Ureter (tissue), 1 donor: ENCODE measurements around the gene TCEANC. TPM values are rescaled to one million over a fixed set of nuclear protein-coding genes. Genes with fewer than 3 reads are reported as not detected.
"Not testable (repeated sequence)": the region's sequence is repeated elsewhere in the genome, so short reads cannot be mapped to it uniquely, and the experiment has no call there.

ENCODE experiments used
- DNase-seq: peaks from one replicate; pipeline ENCODE4 v3.0.0-alpha.2; 2020; ENCODE audit warnings: low spot score
- total RNA-seq: library from RNA; stranded (reverse); gene quantifications from one replicate; pipeline ENCODE4 v1.2.4, GENCODE V29; 2023
- donor health status: DM: yes; HTN: yes; CAD: no.

Gene TCEANC, protein sequence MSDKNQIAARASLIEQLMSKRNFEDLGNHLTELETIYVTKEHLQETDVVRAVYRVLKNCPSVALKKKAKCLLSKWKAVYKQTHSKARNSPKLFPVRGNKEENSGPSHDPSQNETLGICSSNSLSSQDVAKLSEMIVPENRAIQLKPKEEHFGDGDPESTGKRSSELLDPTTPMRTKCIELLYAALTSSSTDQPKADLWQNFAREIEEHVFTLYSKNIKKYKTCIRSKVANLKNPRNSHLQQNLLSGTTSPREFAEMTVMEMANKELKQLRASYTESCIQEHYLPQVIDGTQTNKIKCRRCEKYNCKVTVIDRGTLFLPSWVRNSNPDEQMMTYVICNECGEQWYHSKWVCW
- total RNA-seq = 3.4 TPM

DNA sequence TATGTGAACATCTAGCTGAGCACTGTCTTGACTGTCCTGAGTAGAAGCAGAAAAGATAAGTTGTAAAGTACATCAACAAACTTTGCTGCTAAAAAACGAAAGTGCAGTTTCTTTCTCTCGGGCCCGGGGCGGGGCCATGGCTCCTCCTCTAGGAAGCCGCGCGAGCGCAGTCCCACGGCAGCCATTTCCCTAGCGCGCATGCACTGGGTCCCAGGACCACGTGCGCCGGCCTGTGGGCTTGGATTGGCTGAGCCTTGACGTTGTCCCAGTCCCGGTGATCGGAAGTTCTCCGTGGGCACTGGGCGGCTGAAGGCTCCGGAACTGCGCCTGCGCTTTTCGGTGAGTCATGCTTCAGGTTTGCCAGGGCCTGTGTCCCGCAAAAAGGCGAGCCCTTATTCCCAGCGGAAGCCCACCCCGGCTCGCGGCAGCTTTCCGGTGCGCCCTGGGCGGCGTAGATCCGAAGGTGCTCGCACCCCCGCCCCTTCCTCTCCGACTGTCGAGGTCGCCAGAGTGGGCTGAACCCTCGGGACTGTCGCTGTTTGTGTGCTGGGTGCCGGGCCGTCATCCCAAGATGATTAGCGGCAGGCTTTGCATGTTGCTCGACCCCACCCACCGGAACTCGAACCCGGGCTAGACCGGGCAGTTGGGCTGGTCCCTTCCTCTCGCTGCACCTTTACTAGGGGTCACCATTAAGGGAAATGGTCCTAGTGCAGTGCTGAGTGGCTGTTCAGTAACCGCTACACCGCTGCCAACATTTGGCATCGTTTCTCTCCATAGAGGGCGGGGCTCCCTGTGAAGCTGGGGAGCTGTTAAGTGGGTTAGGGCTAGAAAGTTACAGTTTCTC is at the start of gene TCEANC:
Gene TCEANC (plus strand): TSS at position 292 of the 844 bp plus-strand sequence. CDS start 9,368 bp downstream, outside the sequence.
- DNase-seq = peak; percentile 97

DNA sequence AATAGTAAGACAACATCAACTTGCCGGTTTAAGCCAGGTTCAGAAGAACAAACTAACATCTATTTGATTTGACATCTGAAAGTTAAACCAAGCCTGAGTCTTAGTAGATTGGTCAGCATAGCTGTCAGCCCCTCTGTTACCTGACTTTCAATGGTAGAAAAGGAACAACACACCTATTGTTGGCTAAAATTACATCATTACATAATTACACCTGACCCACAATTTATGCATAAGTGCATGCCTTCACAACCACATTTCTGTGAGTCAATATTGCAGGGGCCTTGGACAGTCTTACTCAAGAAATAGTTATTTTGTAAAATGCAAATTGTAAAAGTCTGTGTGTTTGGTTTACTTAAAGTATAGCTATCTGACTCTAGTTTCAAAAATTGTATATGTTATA is 47.3 kb upstream of the TCEANC start:
- DNase-seq = no peak

DNA sequence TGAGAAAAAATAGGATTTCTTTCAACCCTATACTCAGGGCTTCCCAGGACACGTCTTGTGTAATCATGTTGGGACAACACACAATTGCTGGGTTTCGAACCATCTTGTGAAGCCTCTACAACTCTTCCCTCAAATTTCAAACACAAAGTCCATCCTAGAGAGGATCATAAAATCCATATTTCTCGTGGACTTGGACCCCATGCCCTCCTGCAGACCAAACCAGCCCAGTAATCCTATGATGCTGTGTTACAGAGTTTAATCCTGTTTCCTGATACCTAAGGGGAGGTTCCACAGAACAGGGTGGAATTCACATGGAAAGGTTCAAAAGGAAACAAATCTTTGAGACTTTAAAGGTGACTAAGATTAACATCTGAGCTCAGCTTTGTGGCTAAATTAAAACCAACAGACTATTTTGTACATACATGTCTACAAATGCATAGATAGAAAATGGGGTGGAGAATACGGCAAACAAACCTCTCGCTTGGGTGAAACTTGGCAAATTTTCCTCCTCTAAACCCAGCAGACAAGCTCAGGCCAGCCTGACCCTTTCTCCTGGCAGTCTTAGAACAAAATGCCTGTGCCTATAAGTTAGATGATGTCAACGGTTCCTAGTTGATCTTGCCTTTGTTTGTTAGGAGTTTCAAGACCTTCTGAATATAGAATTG is 45.5 kb upstream of the TCEANC start:
- no peak for DNase-seq

- no peak for DNase-seq
These were observed 45.0 kb upstream of the TCEANC start for GRCh38 chrX:13607996-13608365.

DNA sequence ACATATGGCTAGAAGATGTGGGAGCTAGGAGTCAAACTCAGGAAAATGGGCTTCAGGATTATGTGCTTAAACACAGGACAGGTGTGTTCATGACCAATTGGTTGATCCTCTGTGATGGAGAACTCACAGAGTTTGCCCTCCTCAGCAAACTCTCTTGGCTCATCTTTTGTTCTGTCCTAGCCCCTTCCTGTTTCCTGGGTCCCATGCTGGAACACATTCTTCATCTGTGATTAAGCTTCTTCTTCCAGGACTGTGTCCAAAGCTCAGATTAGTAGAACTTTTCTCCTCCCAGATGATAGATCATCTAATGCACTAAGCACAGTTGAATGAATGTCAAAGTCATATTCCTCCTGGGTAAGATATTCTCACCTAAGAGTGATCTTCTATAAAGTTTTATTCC is 38.8 kb upstream of the TCEANC start:
- no peak for DNase-seq

GRCh38 chrX:13620207-13620606 is 32.7 kb upstream of the TCEANC start:
- no peak for DNase-seq

DNA sequence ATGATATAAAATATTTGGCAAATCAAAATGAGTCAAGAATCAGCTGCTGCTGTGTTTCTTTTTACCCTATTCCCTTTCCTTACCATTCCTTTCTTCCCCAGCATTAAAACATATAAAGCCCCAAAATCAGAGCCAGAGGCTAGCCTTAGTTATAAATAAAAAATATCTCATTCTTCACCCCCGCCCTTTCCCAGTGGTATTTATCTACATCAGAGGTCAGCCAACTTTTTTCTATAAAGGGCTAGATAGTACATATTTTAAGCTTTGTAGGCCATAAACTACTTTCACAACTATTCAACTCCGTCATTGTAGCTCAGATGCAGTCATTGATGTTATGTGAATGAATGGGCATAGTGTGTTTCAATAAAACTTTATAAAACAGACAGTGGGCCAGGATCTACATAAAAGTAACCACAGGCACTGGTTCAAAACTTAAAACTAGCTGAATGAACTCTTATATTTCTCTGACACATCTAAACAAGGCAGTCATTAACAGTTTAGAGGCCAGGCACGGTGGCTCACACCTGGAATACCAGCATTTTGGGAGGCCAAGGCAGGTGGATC is 30.5 kb upstream of the TCEANC start:
- DNase-seq = no peak

DNA sequence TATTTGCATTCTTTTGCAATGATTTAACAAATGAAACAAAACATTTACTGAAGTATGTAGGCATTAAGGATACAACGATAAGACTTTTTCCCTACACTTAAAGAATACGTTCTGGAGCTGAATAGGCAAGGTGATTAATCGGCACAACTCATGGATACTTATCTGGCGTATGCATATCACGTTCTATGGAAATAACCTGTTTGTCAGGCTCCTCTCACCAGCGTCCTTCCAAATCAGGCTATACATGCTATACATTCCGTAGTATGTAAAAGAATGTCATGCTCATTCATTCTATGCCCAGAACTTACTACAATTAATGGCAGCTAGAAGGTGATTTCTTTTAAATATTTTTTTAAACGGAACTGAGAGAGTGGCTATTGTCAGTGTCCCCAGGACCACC is 25.6 kb upstream of the TCEANC start:
- DNase-seq = no peak

DNA sequence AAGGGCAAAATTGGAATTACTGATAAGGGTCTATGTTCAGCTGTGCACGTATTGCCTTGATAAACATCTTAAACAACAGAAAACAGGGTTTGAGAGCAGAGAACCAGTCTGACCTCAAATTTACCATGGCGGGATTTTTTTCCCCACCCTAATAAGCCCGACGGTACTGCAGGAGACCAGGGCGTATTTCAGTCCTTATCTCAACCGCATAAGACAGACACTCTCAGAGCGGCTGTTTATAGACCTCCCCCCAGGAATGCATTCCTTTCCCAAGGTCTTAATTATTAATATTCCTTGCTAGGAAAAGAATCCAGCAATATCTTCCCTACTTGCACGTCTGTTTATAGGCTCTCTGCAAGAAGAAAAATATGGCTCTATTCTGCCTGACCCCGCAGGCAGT is 15.7 kb upstream of the TCEANC start:
- DNase-seq = not testable (repeated sequence)

DNA sequence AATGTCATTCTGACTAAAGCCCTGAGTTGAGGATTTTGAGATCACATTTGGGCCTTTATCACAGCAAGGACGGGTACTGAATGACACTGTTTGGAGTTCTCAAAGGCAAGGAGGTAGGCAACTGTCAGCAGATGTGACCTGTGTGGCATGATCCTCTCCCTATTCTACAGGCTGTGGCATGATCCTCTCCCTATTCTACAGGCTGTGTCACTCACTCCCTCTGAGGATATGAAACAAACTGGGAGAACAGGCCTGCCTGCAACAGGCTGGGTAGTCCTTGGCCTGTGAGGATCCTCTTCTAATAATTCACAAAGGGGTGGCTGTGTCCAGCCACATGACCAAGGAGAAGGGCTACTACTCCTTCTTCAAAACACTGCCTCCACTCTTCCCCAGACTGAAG is 14.9 kb upstream of the TCEANC start:
- DNase-seq = no peak

DNA sequence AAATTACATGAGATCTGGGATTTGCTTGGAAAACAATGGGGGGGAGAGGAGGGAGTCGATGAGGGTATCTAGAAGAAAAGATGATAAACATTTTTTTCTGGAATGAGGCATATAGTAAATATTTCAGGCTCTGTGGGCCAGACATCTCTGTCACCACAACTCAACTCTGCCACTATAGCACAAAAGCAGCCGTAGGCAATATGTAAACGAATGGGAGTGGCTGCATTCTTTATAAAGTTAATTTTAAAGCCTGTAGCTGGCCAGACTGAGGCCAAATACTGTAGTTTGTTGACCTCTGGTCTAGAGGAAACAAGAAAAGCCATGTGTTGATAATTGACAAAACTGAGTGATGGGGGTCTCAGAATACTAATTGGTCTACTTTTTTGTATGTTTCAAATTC is 14.1 kb upstream of the TCEANC start:
- no peak for DNase-seq

DNA sequence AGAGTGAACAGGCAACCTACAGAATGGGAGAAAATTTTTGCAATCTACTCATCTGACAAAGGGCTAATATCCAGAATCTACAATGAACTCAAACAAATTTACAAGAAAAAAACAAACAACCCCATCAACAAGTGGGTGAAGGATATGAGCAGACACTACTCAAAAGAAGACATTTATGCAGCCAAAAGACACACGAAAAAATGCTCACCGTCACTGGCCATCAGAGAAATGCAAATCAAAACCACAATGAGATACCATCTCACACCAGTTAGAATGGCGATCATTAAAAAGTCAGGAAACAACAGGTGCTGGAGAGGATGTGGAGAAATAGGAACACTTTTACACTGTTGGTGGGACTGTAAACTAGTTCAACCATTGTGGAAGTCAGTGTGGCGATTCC is 11.3 kb upstream of the TCEANC start:
- not testable (repeated sequence) for DNase-seq

DNA sequence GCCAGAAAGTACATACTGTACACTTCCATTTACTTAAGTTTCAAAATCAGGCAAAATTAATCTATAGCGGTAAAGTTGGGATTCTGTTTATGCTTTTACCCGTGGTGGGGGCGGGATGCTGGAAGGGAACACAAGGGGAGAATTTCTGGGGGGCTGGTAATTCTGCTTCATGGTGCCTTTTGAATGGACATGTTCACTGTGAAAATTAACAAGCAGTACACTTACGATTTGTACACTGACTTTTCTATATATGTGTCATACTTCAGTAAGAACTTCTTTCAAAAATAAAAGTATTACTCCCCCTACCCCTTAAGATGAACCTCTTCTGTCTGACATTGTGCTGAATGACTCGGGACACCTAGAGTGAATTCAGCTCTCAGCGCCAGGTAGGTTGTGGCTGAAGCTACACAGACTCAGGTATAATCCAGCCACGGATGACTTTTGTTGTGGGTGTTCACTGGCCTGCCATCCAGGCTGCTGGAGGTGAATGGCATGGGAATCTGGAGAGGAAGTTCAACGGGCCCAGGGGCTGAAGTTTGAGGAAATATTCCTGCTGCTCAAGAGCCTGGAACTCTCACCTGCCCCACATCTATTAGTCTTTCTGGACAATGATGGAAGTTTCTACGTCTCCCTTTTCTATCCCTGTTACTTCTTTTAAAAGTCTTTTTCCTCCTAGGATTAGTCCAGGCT is 7.3 kb upstream of the TCEANC start:
- DNase-seq = no peak

- DNase-seq = peak; percentile 60
These were observed 6.8 kb upstream of the TCEANC start for GRCh38 chrX:13646154-13646549.

- DNase-seq = no peak
These were observed 5.2 kb upstream of the TCEANC start for GRCh38 chrX:13647709-13648212.

DNA sequence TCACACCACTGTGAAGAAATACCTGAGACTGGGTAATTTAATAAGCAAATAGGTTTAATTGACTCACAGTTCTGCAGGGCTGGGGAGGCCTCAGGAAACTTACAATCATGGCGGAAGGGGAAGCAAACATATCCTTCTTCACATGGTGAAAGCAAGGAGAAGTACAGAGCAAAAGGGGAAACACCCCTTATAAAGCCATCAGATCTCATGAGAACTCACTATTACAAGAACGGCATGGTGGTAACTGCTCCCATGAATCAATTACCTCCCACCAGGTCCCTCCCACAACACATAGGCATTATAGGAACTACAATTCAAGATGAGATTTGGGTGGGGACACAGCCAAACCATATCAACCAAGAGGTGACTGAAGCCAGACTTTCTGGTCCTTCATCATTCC is 4.6 kb upstream of the TCEANC start:
- not testable (repeated sequence) for DNase-seq

- no peak for DNase-seq
These were observed 3.1 kb upstream of the TCEANC start for GRCh38 chrX:13649838-13650237.

DNA sequence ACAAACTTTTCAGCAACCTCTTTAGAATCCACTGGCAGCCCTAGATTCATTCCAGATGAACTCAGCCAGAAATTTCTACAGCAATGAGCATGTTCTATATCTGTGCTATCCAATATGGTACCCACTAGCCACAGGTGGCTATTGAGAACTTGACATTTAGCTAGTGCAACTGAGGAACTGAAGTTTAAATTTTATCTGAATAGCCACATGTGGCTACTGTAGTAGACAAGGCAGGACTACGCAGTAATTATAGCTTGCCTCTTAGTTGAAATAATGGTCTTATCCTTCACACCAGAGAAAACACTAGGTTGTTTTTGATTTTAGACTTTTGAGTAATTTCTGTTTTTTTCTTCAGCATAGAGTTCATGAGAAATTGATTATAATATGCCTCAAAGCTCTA is 2.6 kb upstream of the TCEANC start:
- no peak for DNase-seq

GRCh38 chrX:13651150-13651549 is 1.8 kb upstream of the TCEANC start:
- DNase-seq = no peak

- no peak for DNase-seq
These were observed 601 bp upstream of the TCEANC start for GRCh38 chrX:13652287-13652793.

DNA sequence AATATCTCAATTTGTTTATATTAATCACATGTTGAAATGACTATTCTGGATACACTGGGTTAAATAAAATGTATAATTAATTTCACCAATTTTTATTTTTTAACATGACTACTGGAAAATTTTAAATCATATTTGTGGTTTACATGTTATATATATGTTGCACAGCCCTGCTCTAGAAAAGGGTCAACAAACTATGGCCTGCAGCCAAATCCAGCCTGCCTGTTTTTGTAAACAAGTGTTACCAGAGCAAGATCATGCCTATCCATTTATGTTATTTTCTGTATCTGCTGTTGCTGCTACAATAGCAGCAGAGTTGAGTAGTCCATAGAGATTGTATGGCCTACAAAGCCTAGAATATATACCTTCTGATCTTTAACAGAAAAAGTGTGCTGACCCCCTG is 1.2 kb downstream of the TCEANC start:
- no peak for DNase-seq
